22Rv1 (cell line): ENCODE data around the gene ERN1.

Experiments used
- ZFX ChIP-seq: fragments of 450-650 bp; IDR thresholded peaks from 2 replicates; pipeline ENCODE4 v1.6.1; 2017; ENCODE audit warnings: antibody characterized with exemption, borderline replicate concordance
- TF ChIP-seq, protein P1 (sequence below): fragments of 450-650 bp; IDR thresholded peaks from 2 replicates; pipeline ENCODE4 v1.5.1; 2017; ENCODE audit warnings: mild to moderate bottlenecking

DNA sequence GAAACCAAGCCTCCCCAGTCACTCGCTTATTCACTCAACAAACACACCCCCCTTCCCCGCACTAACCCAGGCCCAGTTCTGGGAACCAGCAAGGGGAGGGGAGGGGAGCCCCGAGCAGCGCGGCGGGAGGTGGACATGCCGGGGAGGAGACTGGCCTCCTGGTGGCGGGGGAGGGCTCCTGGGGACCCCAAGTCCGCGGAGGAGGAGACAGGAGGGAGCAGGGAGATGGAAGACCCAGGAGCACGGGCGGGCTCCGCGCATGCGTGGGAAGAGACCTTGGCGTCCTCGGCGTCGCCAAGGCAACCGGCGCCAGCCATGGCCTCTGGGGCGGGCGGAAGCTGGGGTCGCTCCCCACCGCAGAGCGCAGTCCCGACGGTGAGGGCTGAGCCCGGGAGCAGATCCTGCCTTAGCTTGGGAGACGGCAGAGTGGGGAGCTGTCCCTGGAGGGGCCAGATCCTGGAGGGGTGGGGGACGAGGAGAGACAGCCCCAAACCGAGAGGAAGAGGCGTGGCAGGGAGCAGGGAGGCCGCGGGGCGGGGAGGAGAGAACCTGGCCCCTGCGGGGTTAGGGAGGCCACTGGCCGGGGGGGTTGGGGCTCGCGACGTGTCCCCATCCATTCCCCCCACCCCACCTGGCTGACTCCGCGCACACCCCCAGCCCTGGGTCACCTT lies 131.8 kb downstream of the ERN1 start, which contains the start of gene PRR29:
- TF ChIP-seq, protein P1, sequence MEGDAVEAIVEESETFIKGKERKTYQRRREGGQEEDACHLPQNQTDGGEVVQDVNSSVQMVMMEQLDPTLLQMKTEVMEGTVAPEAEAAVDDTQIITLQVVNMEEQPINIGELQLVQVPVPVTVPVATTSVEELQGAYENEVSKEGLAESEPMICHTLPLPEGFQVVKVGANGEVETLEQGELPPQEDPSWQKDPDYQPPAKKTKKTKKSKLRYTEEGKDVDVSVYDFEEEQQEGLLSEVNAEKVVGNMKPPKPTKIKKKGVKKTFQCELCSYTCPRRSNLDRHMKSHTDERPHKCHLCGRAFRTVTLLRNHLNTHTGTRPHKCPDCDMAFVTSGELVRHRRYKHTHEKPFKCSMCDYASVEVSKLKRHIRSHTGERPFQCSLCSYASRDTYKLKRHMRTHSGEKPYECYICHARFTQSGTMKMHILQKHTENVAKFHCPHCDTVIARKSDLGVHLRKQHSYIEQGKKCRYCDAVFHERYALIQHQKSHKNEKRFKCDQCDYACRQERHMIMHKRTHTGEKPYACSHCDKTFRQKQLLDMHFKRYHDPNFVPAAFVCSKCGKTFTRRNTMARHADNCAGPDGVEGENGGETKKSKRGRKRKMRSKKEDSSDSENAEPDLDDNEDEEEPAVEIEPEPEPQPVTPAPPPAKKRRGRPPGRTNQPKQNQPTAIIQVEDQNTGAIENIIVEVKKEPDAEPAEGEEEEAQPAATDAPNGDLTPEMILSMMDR = no peak
- TF ChIP-seq ZFX = no peak
